Prostate gland (tissue), 2 donors: ENCODE data around the gene NEDD4L.

Source experiments
- CTCF ChIP-seq, 4 experiments: fragments of 200-600 bp in 2 of 4; fragments of 450-650 bp in 2 of 4; sonication (generic) in 2 of 4; IDR thresholded peaks; 1 replicate in 3 of 4; 2 replicates in 1 of 4; pipeline ENCODE4 v1.5.1; 2016 to 2019; ENCODE audit warnings: antibody characterized with exemption in 4 of 4, mild to moderate bottlenecking in 2 of 4, moderate library complexity in 2 of 4
- POLR2A ChIP-seq: fragments of 450-650 bp; IDR thresholded peaks from one replicate; pipeline ENCODE4 v1.6.1; 2016; ENCODE audit warnings: antibody characterized with exemption, mild to moderate bottlenecking
- POLR2AphosphoS5 ChIP-seq: sonication (generic); formaldehyde crosslinking; IDR thresholded peaks from one replicate; pipeline ENCODE4 v1.6.1; 2017; ENCODE audit warnings: antibody characterized with exemption

- no peak for TF ChIP-seq CTCF (IDR thresholded peaks at IDR 0.05)
- TF ChIP-seq POLR2A: no peak
- TF ChIP-seq POLR2AphosphoS5: no peak
Measured at GRCh38 chr18:58144106-58144505, 100.1 kb downstream of the NEDD4L start.
